Endothelial cell of umbilical vein (primary cell): ENCODE results near the gene FAM204A. TPM values are rescaled to one million over a fixed set of nuclear protein-coding genes. Genes with fewer than 3 reads are reported as not detected.

Source experiments
- BruUV-seq: library from RNA; stranded (reverse); fragments of 400-500 nt; replicated peaks from 2 replicates; lab custom pipeline; 2021; lab: Mats Ljungman, UMichigan
- CTCF ChIA-PET: fragments of 300-600, 350-600 bp; sonication (Branson Sonifier 250); formaldehyde crosslinking; loops from one replicate; lab custom pipeline; 2021; ENCODE audit warnings: antibody characterized with exemption, inconsistent platforms; lab: Charles Lee
- POLR2A ChIA-PET: fragments of 300-600, 350-600 bp; sonication (Branson Sonifier 250); formaldehyde crosslinking; loops from one replicate; lab custom pipeline; 2021; ENCODE audit warnings: antibody characterized with exemption, inconsistent platforms; lab: Charles Lee
- DNase-seq: peaks from one replicate; pipeline ENCODE4 v3.0.0-alpha.2; 2011; ENCODE audit warnings: low read depth, low spot score
- FAIRE-seq: peaks from 2 replicates; lab custom pipeline; 2011; peaks lifted over from hg19 to GRCh38; lab: Jason Lieb, UNC
- H2AFZ ChIP-seq: 2 replicates; pipeline ENCODE4 v1.6.0; 2012; ENCODE audit warnings: low read depth, low read length, control low read depth, inconsistent platforms
- H3K27ac ChIP-seq: 2 replicates; pipeline ENCODE4 v1.5.1; 2011; ENCODE audit warnings: low read depth, mild to moderate bottlenecking, control low read depth, low read length, moderate library complexity; ENCODE audit not compliant: insufficient read depth
- H3K27me3 ChIP-seq, 2 experiments: 2 replicates each; pipeline versions ENCODE4 v1.6.0 to v1.6.1; 2011; ENCODE audit warnings: low read length in 2 of 2, mixed read lengths in 1 of 2; ENCODE audit not compliant: control insufficient read depth in 2 of 2, insufficient read depth in 2 of 2
- H3K36me3 ChIP-seq, 2 experiments: 2 replicates in 1 of 2; 3 replicates in 1 of 2; pipeline ENCODE4 v1.5.1; 2011; ENCODE audit warnings: low read length in 2 of 2, mild to moderate bottlenecking in 1 of 2, moderate library complexity in 1 of 2; ENCODE audit not compliant: control insufficient read depth in 2 of 2, insufficient read depth in 2 of 2; ENCODE audit errors: extremely low read depth in 1 of 2
- H3K4me1 ChIP-seq: 3 replicates; pipeline ENCODE4 v1.5.1; 2011; ENCODE audit warnings: mild to moderate bottlenecking, low read length; ENCODE audit not compliant: control insufficient read depth, insufficient read depth; ENCODE audit errors: extremely low read depth
- H3K4me2 ChIP-seq: 2 replicates; pipeline ENCODE4 v1.6.1; 2011; ENCODE audit warnings: low read length, control low read depth, mixed read lengths; ENCODE audit not compliant: insufficient read depth
- H3K4me3 ChIP-seq, 3 experiments: fragments of 200-600 bp in 1 of 3; sonication (generic), shearing (Covaris generic) in 1 of 3; replicated peaks in 1 of 3; 2 replicates each; pipeline ENCODE4 v1.5.1; 2011 to 2016; ENCODE audit warnings: control low read depth in 3 of 3, low read length in 3 of 3, mild to moderate bottlenecking in 2 of 3, inconsistent platforms in 1 of 3, low read depth in 1 of 3, moderate library complexity in 1 of 3; ENCODE audit not compliant: insufficient read depth in 1 of 3
- H3K79me2 ChIP-seq: 2 replicates; pipeline ENCODE4 v1.6.0; 2012; ENCODE audit warnings: low read length, inconsistent platforms; ENCODE audit not compliant: control insufficient read depth, insufficient read depth
- H3K9ac ChIP-seq: replicated peaks from 2 replicates; pipeline ENCODE3; 2011; ENCODE audit warnings: low read length, control low read depth; ENCODE audit not compliant: insufficient read depth; ENCODE audit errors: extremely low read depth
- H3K9me1 ChIP-seq: replicated peaks from 3 replicates; pipeline ENCODE4 v1.6.0; 2011; ENCODE audit warnings: mild to moderate bottlenecking, low read length; ENCODE audit not compliant: control insufficient read depth, insufficient read depth; ENCODE audit errors: extremely low read depth
- H3K9me3 ChIP-seq: replicated peaks from 2 replicates; pipeline ENCODE4 v1.5.1; 2012; ENCODE audit warnings: low read length, inconsistent platforms; ENCODE audit not compliant: control insufficient read depth, insufficient read depth
- H4K20me1 ChIP-seq: replicated peaks from 2 replicates; pipeline ENCODE3; 2011; ENCODE audit warnings: mild to moderate bottlenecking, low read length; ENCODE audit not compliant: control insufficient read depth, insufficient read depth; ENCODE audit errors: extremely low read depth
- EZH2 ChIP-seq: IDR thresholded peaks from 2 replicates; pipeline ENCODE4 v1.6.1; 2012; ENCODE audit warnings: borderline replicate concordance, low read depth, mild to moderate bottlenecking, moderate library complexity, low read length, inconsistent platforms; ENCODE audit not compliant: severe bottlenecking
- FOS ChIP-seq: IDR thresholded peaks from 2 replicates; pipeline ENCODE4 v1.6.1; 2011; ENCODE audit warnings: mild to moderate bottlenecking, low read length, moderate library complexity, borderline replicate concordance; ENCODE audit not compliant: insufficient read depth
- GATA2 ChIP-seq: IDR thresholded peaks from 2 replicates; pipeline ENCODE4 v1.7.0; 2011; ENCODE audit warnings: low read depth, mild to moderate bottlenecking, moderate library complexity, mixed read lengths, low read length; ENCODE audit not compliant: insufficient read length, insufficient read depth
- JUN ChIP-seq: IDR thresholded peaks from 2 replicates; pipeline ENCODE4 v1.6.1; 2011; ENCODE audit warnings: borderline replicate concordance, low read depth; ENCODE audit not compliant: insufficient read length, insufficient read depth
- MYC ChIP-seq: IDR thresholded peaks from one replicate; pipeline ENCODE4 v1.6.1; 2011; ENCODE audit warnings: mild to moderate bottlenecking, low read depth, low read length
- POLR2A ChIP-seq: IDR thresholded peaks from 2 replicates; pipeline ENCODE4 v1.6.1; 2012; ENCODE audit warnings: low read depth, mild to moderate bottlenecking, control low read depth, low read length
- POLR2AphosphoS5 ChIP-seq: IDR thresholded peaks from 2 replicates; pipeline ENCODE4 v1.6.1; 2012; ENCODE audit warnings: low read depth, mild to moderate bottlenecking, control low read depth, low read length, moderate library complexity; ENCODE audit not compliant: insufficient read depth
- dilution Hi-C: fragments of 300-500 bp; cut with MboI; formaldehyde crosslinking; loops from one replicate; pipeline ENCODE4 v1.15.0; 2019; ENCODE audit warnings: low sequenced_read_pairs; ENCODE audit not compliant: extremely low pct_ligation_motif_present
- intact Hi-C: fragments of 100-400 bp; cut with micrococcal nuclease; formaldehyde crosslinking; loops from one replicate; pipeline ENCODE4 v1.10.0; 2022
- polyA plus RNA-seq, 4 experiments: library from polyadenylated mRNA; depleted of rRNA in 3 of 4; stranded (reverse) in 3 of 4; unstranded in 1 of 4; fragments of >200 nt; gene quantifications; 2 replicates each; pipeline versions ENCODE4 v1.2.1 to v1.2.3, GENCODE V29; 2011 to 2012; ENCODE audit warnings: missing spikeins in 1 of 4
- total RNA-seq: library from RNA; stranded (reverse); gene quantifications from 2 replicates; pipeline ENCODE4 v1.2.3, GENCODE V29; 2021
- TF ChIP-seq, protein P1 (sequence below): IDR thresholded peaks from 2 replicates; pipeline ENCODE4 v1.6.1; 2011; ENCODE audit not compliant: insufficient read depth, insufficient read length
- TF ChIP-seq, protein P2 (sequence below), 2 donors: IDR thresholded peaks; 1 replicate in 1 of 2; 2 replicates in 1 of 2; pipeline ENCODE4 v1.5.1; 2011; ENCODE audit warnings: low read length in 2 of 2, mild to moderate bottlenecking in 2 of 2, moderate library complexity in 2 of 2, control low read depth in 1 of 2, inconsistent platforms in 1 of 2, low read depth in 1 of 2; ENCODE audit not compliant: insufficient read depth in 1 of 2; ENCODE audit errors: extremely low read depth in 1 of 2

The FAM204A gene
- total and polyA plus RNA-seq, 2 donors (not counting 3 experiments of a cell fraction or from before 2014, with no cell fraction given): 11.1 to 73.7 TPM

DNA sequence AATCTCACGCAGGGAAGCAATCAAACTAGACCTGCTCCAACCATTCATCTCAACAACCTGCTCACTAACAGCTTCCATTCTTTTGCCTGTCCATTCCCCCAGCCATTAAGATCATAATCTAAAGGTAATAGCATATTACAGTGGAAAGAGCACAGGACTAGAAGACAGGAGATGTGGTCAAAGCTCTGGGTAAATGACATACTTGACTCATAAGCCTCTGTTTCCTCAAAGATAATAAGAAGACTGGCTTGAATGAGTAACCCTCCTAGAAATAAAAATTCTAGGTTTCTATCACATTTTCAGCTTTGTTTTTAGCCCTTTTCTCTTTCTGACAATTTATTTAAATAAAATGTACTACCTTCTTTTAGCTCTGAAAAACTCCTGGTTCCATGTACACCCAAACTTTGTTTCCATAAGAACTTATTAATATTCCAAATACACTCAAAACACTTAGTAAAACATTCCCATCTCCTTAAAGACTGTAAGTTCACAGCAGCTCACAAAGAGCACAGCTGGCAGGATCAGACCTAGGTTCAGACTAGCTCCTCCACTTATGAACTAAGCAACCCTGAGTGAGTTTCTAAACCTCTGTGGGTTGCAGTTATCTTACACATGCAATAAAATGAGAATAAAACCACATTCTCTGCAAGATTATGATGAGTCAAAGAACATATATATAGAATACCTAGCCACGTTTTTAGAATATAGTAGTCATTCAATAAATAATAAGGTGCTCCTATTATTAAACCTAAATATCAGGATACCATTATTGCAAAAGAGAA lies 11.6 kb downstream of the FAM204A start:
- H3K9me1 ChIP-seq: no peaks in the 10 kb centered on the region
- no peaks in the 10 kb centered on the region for H3K9me3 ChIP-seq
- no peak overlapping the region for H3K9ac ChIP-seq
- no peaks in the 10 kb centered on the region for H3K27me3 ChIP-seq
- no peak overlapping the region for H3K4me3 ChIP-seq
- TF ChIP-seq POLR2A (no peak), EZH2 (no peak), FOS (peak; percentile 27), JUN (no peak), GATA2 (peak; percentile 71), POLR2AphosphoS5 (no peak), MYC (no peak)
- TF ChIP-seq, protein P1, sequence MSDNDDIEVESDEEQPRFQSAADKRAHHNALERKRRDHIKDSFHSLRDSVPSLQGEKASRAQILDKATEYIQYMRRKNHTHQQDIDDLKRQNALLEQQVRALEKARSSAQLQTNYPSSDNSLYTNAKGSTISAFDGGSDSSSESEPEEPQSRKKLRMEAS: no peak
- TF ChIP-seq, protein P2, sequence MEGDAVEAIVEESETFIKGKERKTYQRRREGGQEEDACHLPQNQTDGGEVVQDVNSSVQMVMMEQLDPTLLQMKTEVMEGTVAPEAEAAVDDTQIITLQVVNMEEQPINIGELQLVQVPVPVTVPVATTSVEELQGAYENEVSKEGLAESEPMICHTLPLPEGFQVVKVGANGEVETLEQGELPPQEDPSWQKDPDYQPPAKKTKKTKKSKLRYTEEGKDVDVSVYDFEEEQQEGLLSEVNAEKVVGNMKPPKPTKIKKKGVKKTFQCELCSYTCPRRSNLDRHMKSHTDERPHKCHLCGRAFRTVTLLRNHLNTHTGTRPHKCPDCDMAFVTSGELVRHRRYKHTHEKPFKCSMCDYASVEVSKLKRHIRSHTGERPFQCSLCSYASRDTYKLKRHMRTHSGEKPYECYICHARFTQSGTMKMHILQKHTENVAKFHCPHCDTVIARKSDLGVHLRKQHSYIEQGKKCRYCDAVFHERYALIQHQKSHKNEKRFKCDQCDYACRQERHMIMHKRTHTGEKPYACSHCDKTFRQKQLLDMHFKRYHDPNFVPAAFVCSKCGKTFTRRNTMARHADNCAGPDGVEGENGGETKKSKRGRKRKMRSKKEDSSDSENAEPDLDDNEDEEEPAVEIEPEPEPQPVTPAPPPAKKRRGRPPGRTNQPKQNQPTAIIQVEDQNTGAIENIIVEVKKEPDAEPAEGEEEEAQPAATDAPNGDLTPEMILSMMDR (IDR thresholded peaks at IDR 0.05; ENCODE audit: extremely low read depth in 1 of 2, insufficient read depth in 1 of 2, low read depth in 1 of 2, low read length in 2 of 2): no peak
- no peak for FAIRE-seq
- no peaks in the 10 kb centered on the region for H3K4me1 ChIP-seq
- BruUV-seq: no TSS peak
- peaks cover 5% of the 10 kb centered on the region for H3K79me2 ChIP-seq
- CTCF ChIA-PET: interaction anchor here (1.0 kb wide), 1 partner anchor 12 kb away, joined by 3 read pairs; no protein-coding TSS in a partner anchor
- DNase-seq: no peak
- no peak overlapping the region for H3K27ac ChIP-seq
- no peak overlapping the region for H2AFZ ChIP-seq
- no peak overlapping the region for H3K4me2 ChIP-seq
- H3K36me3 ChIP-seq: peaks cover 12 to 27% of the 10 kb centered on the region in 2 experiments
- H4K20me1 ChIP-seq: no peaks in the 10 kb centered on the region
- POLR2A ChIA-PET: no interaction called here
- dilution Hi-C loops: no loop called here
- intact Hi-C loops: no loop called here
